Measurements from ENCODE around the gene GUCY2C.

The GUCY2C gene

DNA sequence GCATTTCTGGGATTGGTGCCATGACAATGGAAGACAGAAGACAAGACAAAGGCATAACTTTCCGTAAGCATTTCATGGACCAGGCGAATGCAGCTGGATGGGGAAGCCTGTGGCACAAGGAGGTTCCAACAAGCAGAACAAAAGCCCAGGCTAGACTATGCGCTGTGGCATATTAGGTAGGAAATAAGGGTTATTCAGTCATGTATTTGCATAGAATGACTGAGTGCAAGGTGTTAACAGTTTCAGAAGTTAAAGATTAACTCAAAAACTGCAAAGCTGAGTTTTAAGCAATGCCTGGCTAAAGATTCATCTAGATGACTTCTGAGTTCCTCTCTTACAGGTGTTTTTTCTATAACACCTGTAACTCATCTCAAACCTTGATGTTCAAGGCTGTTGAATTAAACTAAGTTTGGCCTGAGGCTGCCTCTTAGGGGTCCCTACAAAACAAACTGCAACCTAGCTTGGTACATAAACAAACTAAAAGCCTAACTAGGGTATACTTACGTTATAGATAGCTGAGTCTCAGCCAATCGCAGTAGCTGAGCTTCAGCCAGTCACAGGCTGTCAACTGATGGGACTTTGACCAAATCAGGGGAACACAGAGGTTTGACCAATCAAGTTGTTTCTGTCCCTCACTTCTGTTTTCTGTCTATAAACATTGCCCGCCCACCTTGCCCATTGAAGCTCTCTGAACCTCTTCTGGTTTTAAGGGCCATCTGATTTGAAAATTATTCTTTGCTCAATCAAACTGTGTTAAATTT is 76.5 kb downstream of the GUCY2C start:
- no peak for DNase-seq

DNA sequence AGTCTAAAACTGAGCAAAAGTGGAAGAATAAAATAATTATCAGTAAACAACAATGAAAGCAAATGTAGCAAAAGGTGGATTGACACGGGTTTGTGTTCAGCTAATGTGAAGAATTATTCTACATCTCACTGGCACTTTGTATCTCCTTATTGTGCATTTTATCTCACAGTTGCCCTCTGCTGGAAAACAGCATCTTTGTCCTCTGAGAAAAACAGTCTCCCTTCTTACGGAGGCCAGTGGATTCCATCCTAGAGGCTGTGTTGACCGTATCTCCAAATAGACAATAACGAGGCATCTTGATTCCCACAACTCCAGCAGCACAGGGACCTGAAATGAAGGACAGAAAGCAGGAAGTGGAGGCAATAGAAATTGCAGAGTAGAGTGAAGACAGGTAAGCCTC is 77.4 kb downstream of the GUCY2C start:
- DNase-seq, result no peak

DNA sequence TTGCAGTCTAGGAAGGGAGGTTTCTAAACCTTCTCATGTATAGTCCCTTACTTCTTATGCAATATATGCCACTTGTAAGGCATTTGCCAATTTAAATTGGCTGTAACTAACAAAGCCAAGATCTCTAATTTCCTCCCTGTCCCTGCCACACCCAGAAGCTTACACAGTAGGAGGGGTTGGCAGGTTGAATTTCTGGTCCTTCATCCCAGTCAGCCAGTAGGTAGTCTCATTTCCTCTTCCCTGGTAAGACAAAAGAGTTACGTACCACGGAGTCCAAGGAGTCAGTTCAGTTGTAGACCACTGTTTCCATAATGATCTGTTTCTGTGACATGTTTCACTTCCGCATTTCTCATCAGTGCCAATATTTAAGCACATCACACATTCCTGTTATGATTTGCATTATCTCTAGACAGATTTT is 81.7 kb downstream of the GUCY2C start:
- DNase-seq, result no peak

DNA sequence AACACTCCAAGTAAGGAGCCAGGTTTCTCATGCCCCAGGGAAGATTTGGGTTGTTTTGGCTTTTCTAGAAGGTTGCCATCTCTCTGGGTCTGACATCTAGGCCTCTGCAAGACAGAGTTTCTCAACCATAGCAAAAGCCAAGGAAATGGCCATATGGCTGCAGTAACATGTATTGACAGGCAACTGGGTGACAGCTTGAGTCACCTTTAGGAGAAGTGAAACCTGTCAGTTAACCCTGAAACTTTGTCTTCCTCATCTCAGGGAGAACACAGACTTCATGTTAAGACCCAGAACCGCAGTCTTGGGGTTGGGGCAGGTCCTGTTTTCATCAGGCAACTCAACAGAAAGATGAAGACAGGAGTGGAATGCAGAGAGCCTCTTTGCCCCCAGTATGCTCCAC is 82.7 kb downstream of the GUCY2C start:
- DNase-seq, result no peak

DNA sequence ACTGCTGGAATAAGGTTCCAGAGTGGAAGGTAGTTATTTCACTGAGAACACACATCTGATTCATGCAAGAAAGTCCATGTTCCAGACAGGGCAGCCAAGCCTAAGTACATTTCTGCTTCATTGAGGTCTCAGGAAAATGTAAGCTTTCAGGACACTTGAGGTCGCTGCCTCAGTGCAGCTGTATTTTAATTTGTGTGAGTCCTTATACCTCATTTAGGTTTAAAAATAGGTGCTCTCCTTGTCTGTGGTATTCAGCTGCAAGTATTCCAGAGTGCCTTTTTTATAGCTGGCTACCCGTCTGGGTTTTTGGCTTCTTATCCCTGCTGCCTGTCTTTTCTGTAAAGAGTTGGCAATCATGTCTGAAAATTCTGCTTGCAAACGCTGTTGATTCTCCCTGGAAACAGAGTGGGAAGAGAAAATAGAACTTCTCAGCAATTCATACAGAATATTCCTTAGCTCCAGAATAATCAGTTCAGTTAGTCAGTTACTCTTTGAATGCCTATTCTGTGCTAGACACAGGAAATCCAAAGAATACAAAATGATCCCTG is 83.4 kb downstream of the GUCY2C start:
- DNase-seq, result no peak

DNA sequence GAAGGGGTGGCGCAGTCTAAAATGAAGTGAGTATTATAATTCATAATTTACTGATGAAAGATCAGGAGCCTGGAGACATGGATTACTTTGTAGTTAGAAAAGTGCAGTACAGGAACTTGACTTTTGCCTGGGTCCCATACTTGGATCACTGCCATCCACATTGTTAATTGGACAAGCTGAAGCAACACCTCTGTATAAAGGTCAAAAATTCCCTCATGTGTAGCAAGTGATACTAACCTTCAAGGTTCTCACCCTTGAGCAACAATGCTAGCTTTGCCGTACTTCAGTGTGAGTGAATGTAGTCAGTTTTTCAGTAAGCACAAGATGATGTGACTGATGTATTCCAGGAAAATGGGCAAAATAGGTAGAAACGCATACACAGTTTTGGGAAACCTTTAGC is 84.1 kb downstream of the GUCY2C start:
- DNase-seq, result no peak

DNA sequence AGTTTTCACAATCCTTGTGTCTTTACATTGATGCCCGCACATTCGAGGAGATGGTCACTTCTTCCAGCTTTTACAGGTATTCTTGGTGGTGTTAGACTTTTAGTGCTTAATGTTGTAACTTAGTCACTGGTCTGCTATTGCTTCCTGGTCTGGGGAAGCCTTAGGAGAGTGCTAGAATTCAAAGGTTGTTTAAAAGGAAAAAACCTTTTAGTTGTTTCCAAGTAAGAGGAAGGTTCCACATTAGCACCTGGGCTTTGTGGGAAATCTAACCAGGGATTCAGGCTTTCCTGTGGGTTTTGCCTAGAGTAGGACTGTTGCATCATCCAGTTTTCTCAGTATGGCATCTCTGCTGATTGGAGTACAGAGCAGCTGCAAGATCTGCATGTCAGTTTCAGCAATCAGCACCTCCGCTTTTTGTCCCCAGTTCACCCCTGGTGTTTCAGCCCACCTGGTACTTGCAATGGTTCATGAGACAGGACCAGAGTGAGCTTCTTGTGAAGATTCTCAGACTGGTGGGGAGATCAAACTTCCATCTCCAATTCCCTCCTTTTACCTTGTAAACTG is 84.7 kb downstream of the GUCY2C start:
- no peak for DNase-seq

DNA sequence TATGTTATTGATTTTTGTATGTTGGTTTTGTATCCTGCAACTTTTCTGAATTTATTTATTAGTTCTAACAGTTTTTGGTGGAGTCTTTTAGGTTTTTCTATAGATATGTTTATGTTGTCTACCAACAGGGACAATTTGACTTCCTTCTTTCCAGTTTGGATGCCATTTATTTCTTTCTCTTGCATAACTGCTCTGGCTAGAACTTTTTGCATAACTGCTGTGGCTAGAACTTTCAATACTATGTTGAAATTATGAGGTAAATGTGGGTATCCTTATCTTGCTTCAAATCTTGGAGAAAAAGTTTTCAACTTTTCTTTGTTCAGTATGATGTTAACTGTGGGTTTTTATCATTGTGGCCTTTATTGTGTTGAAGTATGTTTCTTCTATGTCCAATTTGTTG is 88.8 kb downstream of the GUCY2C start:
- no peak for DNase-seq

DNA sequence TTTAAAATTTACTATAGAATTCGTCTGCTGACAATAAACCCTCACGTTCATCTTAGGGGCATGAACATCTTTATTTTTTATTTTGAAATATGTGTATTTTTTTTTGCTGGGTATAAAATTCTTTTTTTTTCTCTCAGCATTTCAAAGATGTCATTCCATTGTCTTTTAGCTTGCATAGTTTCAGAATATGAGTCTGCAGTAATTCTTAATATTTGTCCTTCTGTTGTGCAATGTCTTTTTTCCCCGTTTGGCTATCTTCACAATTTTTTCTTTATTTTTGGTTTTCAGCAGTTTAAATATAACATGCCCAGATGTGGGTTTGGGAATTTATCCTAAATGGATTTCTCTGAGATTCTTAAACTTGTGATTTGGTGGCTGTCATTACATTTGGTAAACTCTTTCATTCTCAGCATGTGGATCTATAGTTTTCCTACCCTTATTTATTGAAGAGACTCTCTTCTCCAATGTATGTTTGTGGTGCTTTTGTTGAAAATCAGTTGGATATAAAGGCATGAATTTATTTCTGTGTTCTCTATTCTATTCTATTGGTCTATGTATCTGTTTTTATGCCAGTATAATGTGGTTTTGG is 90.9 kb downstream of the GUCY2C start:
- DNase-seq, result no peak

DNA sequence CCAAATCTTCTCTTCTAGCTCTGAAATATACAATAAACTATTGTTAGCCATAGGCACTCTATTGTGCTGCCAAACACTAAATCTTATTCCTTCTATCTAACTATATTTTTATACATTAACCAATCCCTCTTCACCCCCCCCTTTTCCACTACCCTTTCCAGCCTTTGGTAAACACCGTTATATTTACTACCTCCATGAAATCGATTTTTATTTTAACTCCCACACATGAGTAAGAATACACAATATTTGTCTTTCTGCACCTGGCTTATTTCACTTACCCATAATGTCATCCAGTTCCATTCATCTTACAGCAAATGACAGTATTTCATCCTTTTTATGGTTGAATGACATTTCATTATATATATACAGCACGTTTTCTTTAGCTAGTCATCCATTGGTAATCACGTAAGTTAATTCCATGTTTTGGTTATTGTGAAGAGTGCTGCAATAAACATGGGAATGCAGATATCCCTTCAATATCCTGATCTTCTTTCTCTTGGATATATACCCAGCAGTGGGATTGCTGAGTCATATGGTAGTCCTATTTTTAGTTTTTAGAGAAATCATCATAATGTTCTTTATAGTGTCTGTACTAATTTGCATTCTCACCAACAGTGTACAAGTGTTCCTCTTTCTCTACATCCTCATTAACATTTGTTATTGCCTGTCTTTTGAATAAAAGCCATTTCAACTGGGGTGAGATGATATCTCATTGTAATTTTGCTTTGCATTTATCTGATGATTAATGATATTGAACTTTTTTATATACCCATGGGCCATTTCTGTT is 94.5 kb downstream of the GUCY2C start:
- DNase-seq, result no peak

DNA sequence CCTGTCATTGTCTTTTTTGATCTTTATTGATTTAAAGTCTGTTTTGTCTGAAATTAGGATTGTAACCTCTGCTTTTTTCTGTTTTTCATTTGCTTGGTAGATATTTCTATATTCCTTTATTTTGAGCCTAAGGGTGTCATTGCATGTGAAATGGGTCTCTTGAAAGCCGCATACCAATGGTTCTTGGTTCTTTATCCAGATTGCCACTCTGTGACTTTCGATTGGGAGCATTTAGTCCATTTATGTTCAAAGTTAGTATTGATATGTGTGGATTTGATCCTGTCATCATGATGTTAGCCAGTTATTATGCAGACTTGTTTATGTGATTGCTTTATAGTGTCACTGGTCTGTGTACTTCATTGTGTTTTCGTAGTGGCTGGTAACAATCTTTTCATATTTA is 98.9 kb downstream of the GUCY2C start:
- no peak for DNase-seq

DNA sequence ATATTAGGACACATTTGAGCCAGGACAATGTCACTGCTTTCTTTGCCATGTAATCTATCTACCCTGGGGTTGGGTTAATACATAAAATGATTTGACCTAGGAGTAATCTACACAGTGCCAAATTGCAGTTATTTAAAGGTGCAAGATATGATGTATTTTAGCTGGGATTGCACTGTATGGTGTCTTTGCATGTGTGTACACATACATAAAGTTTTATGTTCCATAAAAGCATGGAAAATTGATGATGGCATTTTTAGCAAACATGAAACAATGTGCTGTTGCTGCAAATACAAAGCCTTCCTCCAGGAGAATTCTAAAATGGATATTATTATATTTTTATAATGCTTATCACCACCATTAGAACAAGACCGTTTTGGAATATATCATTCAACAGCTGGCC is 104.7 kb downstream of the GUCY2C start:
- no peak for DNase-seq

DNA sequence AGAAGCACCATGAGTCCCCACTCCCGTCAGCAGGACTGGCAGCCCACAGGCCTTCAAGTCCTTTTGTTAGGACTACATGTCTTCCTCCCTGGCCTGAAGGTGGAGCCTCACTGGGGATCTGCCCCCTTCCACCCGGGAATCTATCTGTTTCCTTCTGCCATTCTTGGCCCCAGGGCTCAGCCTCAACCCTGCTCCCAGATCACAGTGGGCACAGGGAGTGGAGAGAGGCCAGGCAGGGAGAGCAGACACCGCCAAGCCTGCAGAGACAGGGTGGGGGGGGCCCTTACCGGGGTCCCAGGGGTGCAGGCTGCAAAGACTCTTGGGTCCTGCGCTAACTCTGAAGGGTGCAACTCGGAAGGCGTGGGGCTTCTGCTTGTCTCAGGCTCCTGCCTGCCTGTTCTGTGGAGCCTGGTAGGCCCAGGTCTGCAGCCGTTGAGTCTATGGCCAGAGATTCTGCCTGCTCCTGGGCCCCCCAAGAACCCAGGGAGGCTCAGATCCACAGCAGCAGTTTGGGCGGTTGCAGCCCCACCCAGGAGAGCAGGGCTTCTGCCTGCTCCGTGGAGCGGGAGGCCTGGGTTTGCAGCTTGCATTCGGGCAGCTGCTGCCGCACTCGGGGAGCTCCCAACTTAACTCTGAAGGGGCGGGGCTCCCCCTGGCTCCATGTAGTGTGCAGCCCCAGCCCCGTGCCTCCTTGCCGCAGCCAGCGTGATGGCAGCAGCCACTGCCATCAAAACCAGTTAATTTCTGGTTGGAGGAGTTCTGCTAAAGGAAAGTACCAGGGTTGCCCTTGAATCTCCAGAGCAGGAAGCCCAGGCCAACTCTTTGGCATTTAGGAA is 107.0 kb downstream of the GUCY2C start:
- no peak for DNase-seq

DNA sequence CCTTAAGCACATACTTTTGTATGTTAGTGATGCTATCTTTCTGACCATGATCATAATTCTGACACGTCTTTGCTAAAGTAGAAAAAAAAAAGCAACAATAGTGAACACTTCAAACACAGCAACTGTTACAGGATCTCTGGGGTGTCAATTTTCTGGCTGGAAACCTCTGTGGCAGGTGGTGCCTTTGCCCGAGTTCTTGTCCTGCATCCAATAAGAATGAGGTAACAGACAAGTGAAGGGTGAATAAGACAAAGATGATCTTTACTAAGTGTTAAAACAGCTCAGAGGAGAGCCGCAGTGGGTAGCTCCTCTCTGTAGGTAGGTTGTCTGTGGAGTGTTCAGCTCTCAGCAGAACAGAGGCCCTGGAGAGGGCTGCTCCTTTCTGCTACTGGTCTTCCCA is 107.8 kb downstream of the GUCY2C start:
- DNase-seq, result no peak

DNA sequence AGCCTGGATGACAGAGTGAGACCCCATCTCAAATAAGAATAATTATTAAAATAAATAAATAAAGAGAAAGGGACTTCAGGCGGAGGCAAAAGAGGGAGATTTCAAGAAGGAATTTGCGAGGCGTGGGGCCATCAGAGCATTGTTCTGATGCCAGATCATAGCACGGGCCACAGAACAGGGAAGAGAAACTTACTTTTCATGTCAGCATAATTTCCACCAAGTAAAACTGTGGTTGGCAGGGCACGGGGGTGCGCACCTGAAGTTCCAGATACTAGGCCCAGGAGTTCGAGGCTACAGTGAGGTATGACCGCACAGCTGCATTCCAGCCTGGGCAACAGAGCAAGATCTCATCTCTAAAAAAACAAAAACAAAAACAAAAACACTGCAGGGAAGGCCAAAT is 117.8 kb downstream of the GUCY2C start:
- no peak for DNase-seq

DNA sequence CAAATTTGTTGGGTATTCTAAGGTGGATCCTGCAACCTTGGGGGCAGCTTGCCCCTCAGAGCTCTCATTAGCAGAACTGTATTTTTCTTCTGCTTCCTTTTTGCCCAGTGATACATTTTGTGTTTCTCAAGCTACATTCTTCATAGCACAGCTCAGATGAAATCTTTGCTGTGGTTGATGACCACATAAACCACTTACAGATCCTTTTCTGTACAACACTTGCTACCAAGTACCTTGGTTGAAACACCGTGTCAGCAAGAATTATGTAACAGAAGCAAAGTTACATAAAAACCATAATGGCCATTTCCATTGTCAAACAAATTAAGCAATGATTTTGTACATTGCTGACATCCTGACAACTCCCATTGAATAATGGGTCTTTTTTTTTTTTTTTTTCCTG is 119.1 kb downstream of the GUCY2C start:
- DNase-seq, result no peak

DNA sequence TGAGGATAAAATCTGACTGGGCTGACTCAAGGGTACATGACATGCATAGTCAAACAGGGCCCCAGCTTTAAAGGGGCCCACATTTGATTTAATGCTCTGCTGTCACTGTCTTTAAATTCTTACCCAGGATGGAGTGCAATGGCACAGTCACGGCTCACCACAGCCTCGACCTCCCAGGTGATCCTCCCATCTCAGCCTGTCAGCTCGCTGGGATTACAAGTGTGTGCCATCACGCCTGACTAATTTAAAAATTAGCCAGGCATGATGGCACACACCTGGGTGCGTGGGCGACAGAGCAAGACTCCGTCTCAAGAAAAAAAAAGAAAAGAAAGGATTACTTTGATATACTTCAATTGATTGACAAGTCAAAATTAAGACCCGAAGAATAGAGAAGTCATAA is 119.5 kb downstream of the GUCY2C start:
- no peak for DNase-seq

DNA sequence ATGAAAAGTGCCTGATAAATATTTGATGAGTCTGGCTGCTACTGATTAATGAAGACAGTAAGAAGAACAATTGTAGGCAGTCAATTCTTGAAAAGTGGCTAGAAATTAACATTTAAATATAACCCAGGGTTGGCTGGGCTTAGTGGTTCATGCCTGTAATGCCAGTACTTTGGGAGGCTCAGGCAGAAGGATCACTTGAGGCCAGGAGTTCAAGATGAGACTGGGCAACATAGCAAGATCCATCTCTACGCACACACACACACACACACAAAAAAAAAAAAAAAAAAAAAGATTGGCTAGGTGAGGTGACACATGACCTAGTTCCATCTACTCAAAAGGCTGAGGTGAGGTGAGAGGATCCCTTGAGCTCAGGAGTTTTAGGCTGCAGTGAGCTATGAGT is 120.8 kb downstream of the GUCY2C start:
- no peak for DNase-seq

DNA sequence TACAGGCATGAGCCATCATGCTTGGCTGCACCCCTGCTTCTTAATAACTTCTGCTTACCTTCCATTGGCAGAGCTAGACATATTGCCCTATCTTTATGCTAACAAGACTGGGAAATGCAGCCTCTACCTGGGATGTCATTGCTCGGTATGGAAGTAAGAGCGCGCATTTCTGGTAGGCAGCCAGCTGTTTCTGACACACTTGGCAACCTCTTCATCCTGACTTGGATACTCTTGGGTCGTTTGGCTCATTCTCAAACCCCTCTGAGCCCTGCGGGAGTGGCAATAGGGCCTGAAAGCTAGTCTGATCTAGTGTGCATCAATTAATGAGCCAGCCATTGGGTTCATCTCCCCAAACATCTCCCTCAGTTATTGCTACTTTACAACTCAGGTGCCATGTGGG is 123.3 kb downstream of the GUCY2C start:
- no peak for DNase-seq

DNA sequence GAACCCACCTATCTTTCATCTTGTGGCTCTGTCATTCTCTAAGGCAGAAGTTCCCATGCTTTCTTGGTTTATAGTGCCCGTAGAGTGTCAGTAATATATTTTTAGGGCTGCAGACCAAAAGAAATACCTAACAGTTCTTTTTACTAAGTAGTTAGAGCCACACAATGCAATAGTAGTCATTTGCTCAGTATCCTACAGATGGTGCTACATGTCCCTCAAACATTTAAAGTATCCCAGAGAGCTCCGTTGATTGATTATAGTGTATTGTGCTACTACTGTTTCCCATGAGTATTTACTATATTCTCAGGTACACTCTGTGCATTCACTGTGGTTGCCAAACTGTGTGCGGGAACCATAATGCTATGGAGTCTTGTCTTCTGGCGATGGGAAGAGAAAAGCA is 124.0 kb downstream of the GUCY2C start:
- no peak for DNase-seq

DNA sequence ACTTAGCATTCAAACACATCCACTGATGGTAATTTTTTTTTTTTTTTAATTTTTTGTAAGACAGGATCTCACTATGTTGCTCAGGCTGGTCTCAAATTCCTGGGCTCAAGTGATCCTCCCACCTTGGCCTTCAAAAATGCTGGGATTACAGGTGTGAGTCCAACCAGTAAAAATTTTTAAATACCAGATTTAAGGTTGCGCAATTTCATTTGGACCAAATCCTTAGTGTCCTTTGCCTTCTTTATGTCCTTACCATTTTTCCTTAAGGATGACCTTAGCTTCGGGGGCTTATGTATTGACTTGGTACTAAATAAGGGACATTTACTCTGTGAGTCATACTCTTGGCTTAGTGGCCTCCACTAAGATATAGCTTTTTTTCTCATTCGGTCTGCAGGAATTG is 124.6 kb downstream of the GUCY2C start:
- no peak for DNase-seq

DNA sequence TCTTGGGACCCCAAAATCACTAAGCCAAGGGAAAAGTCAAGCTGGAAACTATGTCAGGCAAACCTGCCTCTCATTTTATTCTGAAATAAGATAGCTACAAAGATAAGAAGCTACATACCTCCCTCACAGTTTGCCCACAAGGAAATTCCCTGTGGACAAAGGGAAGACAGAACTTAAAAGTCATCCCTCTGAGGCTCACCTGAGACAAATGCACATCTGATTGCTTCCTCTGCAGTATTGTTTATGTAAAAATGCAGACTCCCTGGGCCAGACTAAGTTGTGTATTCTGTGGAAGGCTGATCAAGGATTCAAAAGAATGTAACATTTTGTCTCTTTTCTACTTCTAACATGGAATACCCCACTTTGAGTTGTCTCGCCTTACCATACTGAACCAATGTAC is 126.2 kb downstream of the GUCY2C start:
- no peak for DNase-seq
